Gastroesophageal sphincter (tissue), 3 donors: Measurements from ENCODE around the gene CHD5.

Experiments used
- POLR2A ChIP-seq, 2 donors: fragments of 450-650 bp; IDR thresholded peaks; one replicate each; pipeline ENCODE4 v1.6.1; 2017; ENCODE audit warnings: antibody characterized with exemption in 2 of 2, mild to moderate bottlenecking in 2 of 2, moderate library complexity in 1 of 2
- TF ChIP-seq, protein P1 (sequence below), 4 experiments: fragments of 200-600 bp in 2 of 4; fragments of 450-650 bp in 2 of 4; sonication (generic) in 1 of 4; IDR thresholded peaks; one replicate each; pipeline ENCODE4 v1.5.1; 2017 to 2019; ENCODE audit warnings: antibody characterized with exemption in 4 of 4, mild to moderate bottlenecking in 2 of 4, moderate library complexity in 2 of 4

DNA sequence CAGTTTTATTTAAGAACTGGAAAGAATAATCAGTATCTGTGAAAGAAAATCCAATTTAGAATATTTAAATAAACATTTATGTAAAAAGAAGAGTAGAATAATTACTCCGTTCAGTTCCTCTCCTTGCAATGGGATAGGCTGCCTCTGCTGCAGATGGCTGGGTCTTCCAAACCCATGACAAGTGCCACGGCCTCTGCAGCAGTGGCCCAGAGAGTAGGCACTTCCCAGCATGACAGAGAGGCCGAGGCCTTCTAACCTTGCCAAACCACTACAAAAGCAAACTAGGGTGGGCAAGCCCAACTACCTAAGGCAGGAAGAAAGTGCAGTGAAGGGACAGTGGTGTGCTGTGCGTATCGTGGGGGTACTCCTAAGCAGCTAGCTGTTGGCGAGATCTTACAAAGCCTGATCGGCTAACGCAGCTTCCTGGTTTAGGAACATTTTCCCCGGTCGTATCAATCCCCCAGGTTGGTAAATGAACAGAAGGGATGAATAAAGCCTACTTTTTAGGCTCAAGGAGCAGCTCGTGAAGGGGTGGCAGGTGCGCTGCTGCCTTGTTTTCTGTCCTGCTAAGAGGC, 41.2 kb upstream of the CHD5 start:
- TF ChIP-seq POLR2A (IDR thresholded peaks at IDR 0.05) = no peak
- TF ChIP-seq, protein P1, sequence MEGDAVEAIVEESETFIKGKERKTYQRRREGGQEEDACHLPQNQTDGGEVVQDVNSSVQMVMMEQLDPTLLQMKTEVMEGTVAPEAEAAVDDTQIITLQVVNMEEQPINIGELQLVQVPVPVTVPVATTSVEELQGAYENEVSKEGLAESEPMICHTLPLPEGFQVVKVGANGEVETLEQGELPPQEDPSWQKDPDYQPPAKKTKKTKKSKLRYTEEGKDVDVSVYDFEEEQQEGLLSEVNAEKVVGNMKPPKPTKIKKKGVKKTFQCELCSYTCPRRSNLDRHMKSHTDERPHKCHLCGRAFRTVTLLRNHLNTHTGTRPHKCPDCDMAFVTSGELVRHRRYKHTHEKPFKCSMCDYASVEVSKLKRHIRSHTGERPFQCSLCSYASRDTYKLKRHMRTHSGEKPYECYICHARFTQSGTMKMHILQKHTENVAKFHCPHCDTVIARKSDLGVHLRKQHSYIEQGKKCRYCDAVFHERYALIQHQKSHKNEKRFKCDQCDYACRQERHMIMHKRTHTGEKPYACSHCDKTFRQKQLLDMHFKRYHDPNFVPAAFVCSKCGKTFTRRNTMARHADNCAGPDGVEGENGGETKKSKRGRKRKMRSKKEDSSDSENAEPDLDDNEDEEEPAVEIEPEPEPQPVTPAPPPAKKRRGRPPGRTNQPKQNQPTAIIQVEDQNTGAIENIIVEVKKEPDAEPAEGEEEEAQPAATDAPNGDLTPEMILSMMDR (IDR thresholded peaks at IDR 0.05) = no peak
